GM18505 (cell line): ENCODE data around the gene EDNRB.
A peak's percentile ranks its signal among the peaks of the same experiment; 100 is the strongest.

Experiments
- ATAC-seq: cut with Tn5 transposase; IDR thresholded peaks from one replicate; pipeline ENCODE4 v1.9.1; 2021; ENCODE audit not compliant: unreplicated experiment
- POLR2A ChIP-seq: IDR thresholded peaks from 4 replicates; pipeline ENCODE4 v1.6.1; 2011; ENCODE audit warnings: borderline replicate concordance; ENCODE audit not compliant: insufficient read depth, insufficient read length; ENCODE audit errors: extremely low read depth

The EDNRB gene

GRCh38 chr13:77911751-77912150 is 6.9 kb downstream of the EDNRB start:
- no peak for TF ChIP-seq POLR2A
- no peak for ATAC-seq

DNA sequence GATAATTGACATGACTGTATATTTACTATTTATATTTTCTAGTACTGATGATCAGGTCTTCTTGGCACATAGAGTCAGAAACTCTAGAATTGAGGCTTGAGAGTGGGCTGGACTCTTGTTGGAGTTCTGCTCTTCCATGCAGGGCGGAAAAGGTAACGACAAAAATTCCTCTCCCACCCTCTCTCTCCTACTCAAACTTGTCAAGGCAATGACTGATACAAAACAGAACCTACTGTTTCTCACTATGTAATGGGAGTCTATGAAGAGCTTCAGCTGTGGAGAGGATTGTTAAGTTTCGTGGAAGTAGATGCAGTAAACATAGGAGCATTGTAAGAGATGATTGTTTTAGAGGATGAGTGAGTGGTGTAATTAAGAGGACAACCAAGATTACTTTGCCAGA is 8.8 kb downstream of the EDNRB start:
- no peak for ATAC-seq
- TF ChIP-seq POLR2A = no peak

DNA sequence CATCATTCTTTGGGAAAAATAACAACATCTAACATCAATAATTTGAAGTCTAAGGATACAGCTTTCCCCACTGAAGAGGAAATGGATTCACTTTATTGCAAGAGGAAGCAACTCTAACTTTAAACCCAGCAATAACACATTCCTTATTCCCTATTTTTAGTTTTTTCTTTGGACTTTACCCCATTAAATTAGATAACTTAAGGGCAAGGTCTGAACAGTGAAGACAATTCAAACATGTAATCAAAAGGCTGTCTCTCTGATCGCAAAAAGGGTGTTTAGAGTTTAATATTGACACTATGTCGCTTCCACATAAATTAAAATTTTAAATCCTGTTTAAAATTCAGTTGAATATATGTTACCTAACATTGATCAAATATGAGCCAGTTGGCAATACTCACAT is 10.1 kb downstream of the EDNRB start:
- ATAC-seq = no peak

GRCh38 chr13:77907666-77908341 is 10.8 kb downstream of the EDNRB start:
- no peak for ATAC-seq
- TF ChIP-seq POLR2A = no peak

More for the DNA sequence above, 10.1 kb downstream of the EDNRB start:
- no peak for TF ChIP-seq POLR2A

- no peak for ATAC-seq
- TF ChIP-seq POLR2A = no peak
These were observed 14.6 kb downstream of the EDNRB start for GRCh38 chr13:77904031-77904430.

DNA sequence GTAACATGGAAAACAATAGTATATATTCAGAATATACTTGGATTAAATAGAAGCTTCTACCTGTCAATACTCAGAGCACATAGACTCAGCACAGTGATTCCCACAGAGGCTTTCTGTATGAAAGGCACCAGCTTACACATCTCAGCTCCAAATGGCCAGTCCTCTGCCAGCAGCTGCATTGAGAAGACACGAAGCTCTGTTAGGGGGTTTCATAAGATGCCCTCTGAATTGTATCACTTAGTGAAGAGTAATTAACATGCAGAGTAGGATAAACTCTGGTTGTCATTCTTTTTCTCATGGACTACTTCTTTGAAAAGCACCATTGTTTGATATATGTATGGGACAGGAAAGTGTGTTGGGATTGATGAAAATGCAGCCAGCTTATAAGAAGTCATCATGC is 15.2 kb downstream of the EDNRB start:
- no peak for ATAC-seq
- TF ChIP-seq POLR2A = no peak

GRCh38 chr13:77902319-77902963 is 16.2 kb downstream of the EDNRB start:
- no peak for ATAC-seq
- no peak for TF ChIP-seq POLR2A

- TF ChIP-seq POLR2A = no peak
- ATAC-seq = peak; percentile 99
These were observed 20.5 kb downstream of the EDNRB start for GRCh38 chr13:77898097-77898496.

- ATAC-seq = no peak
- TF ChIP-seq POLR2A = no peak
These were observed 21.7 kb downstream of the EDNRB start for GRCh38 chr13:77896977-77897376.

GRCh38 chr13:77896536-77896935 is 22.1 kb downstream of the EDNRB start:
- no peak for TF ChIP-seq POLR2A
- no peak for ATAC-seq

- TF ChIP-seq POLR2A = no peak
- ATAC-seq = no peak
These were observed 23.9 kb downstream of the EDNRB start for GRCh38 chr13:77894743-77895142.

DNA sequence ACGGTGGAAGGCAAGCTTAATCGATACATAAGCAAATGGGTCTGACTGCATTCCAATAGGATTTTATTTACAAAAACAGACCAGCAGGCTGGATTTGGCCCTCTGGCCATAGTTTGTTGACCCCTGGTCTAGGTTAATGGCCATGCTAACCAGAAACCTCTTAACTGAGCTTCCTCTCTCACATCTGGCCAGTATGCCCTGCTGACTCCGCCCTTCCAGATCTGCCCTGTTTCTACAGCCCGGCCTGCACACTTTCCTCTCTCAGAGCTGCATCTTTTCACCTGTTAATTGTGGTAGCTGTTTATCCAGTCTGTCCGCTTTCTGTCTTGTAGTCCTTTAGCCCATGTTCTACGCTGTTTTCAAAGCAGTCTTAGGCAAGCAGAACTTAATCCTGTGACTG is 25.6 kb downstream of the EDNRB start:
- TF ChIP-seq POLR2A = no peak

GRCh38 chr13:77892491-77892890 is 26.1 kb downstream of the EDNRB start:
- TF ChIP-seq POLR2A = no peak
- no peak for ATAC-seq

More for the DNA sequence above, 25.6 kb downstream of the EDNRB start:
- ATAC-seq = no peak

GRCh38 chr13:77891486-77891885 is 27.1 kb downstream of the EDNRB start:
- no peak for TF ChIP-seq POLR2A
- ATAC-seq = no peak
